ENCODE measurements around the gene PXT1. TPM values are rescaled to one million over a fixed set of nuclear protein-coding genes. Genes with fewer than 3 reads are reported as not detected.

The PXT1 gene
- total RNA-seq, 4 donors from 2014 or later = not detected

DNA sequence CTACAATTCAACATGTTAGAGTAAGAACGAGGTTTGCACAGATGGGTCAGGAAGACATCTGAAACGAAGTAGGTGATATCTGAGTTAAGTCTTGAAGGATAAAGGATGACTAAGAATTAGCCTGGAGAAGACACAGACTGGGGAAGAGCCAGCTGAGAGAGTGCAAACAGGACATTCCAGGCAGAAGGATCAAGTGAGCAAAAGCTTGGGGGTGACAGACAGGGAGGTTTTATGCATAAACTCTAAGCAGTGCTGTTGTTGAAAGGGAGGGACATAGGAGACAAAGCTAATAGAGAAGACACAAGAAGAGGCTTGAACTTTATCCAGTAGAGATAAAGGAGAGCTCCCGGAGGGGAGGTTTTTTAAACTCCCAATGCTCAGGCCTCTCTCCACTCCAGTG, 40.2 kb downstream of the PXT1 start:
- 84% methylated on average over 3 of the region's 3 CpGs for WGBS, 2 donors
- intact Hi-C loops (cut with DNase I; ENCODE audit: low total_unique reads) = no loop called here
- TF ChIP-seq, protein P1, sequence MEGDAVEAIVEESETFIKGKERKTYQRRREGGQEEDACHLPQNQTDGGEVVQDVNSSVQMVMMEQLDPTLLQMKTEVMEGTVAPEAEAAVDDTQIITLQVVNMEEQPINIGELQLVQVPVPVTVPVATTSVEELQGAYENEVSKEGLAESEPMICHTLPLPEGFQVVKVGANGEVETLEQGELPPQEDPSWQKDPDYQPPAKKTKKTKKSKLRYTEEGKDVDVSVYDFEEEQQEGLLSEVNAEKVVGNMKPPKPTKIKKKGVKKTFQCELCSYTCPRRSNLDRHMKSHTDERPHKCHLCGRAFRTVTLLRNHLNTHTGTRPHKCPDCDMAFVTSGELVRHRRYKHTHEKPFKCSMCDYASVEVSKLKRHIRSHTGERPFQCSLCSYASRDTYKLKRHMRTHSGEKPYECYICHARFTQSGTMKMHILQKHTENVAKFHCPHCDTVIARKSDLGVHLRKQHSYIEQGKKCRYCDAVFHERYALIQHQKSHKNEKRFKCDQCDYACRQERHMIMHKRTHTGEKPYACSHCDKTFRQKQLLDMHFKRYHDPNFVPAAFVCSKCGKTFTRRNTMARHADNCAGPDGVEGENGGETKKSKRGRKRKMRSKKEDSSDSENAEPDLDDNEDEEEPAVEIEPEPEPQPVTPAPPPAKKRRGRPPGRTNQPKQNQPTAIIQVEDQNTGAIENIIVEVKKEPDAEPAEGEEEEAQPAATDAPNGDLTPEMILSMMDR (IDR thresholded peaks at IDR 0.05) = no peak
- TF ChIP-seq POLR2A (IDR thresholded peaks at IDR 0.05) = no peak

GRCh38 chr6:36399970-36400369, 42.7 kb downstream of the PXT1 start:
- WGBS, 2 donors = 79 to 82% methylated on average over 1 of the region's 1 CpG
- intact Hi-C loops (cut with DNase I; ENCODE audit: low total_unique reads) = no loop called here
- DNase-seq (ENCODE audit: low spot score in 2 of 2) = no peak

More for the DNA sequence above, 40.2 kb downstream of the PXT1 start:
- H3K4me3 ChIP-seq (ENCODE audit: low read depth, poor library complexity, severe bottlenecking) = no peak overlapping the region
- DNase-seq (ENCODE audit: low spot score in 2 of 2) = no peak

GRCh38 chr6:36392621-36393020, 50.0 kb downstream of the PXT1 start:
- no peak overlapping the region for H3K4me3 ChIP-seq (ENCODE audit: low read depth, poor library complexity, severe bottlenecking)
- intact Hi-C loops (cut with DNase I; ENCODE audit: low total_unique reads) = no loop called here
- no peak for DNase-seq (ENCODE audit: low spot score in 2 of 2)
- 92 to 93% methylated on average over 5 of the region's 5 CpGs for WGBS, 2 donors
- TF ChIP-seq, protein P1 (IDR thresholded peaks at IDR 0.05) = no peak
- no peak for TF ChIP-seq POLR2A (IDR thresholded peaks at IDR 0.05)

More at GRCh38 chr6:36399970-36400369, 42.7 kb downstream of the PXT1 start:
- TF ChIP-seq, protein P1 (IDR thresholded peaks at IDR 0.05) = no peak
- no peak for TF ChIP-seq POLR2A (IDR thresholded peaks at IDR 0.05)
- H3K4me3 ChIP-seq (ENCODE audit: low read depth, poor library complexity, severe bottlenecking) = no peak overlapping the region

GRCh38 chr6:36389353-36389752, 53.3 kb downstream of the PXT1 start:
- TF ChIP-seq POLR2A (IDR thresholded peaks at IDR 0.05) = no peak
- TF ChIP-seq, protein P1 (IDR thresholded peaks at IDR 0.05) = no peak
- no peak for DNase-seq (ENCODE audit: low spot score in 2 of 2)
- intact Hi-C loops (cut with DNase I; ENCODE audit: low total_unique reads) = no loop called here

GRCh38 chr6:36387440-36388303, 55.0 kb downstream of the PXT1 start, which contains the start of gene ETV7:
ETV7 (minus strand) TSS chr6:36387669; CDS start chr6:36387541, 128 bp downstream.
- 22 to 24% methylated on average over 46 to 51 of the region's 65 CpGs for WGBS, 2 donors
- no peak for DNase-seq (ENCODE audit: low spot score in 2 of 2)
- no peak for TF ChIP-seq POLR2A (IDR thresholded peaks at IDR 0.05)
- TF ChIP-seq, protein P1 (IDR thresholded peaks at IDR 0.05) = no peak
- intact Hi-C loops (cut with DNase I; ENCODE audit: low total_unique reads) = no loop called here
- H3K4me3 ChIP-seq (ENCODE audit: low read depth, poor library complexity, severe bottlenecking) = peak within 1 kb of the TSS; percentile 39

More at GRCh38 chr6:36389353-36389752, 53.3 kb downstream of the PXT1 start:
- H3K4me3 ChIP-seq (ENCODE audit: low read depth, poor library complexity, severe bottlenecking) = no peak overlapping the region

Measured in lower leg skin (tissue), 4 donors.